IPS-11a (cell line): ENCODE data around the gene QPCT.
"Not testable (repeated sequence)": the region's sequence is repeated elsewhere in the genome, so short reads cannot be mapped to it uniquely, and the experiment has no call there.

Experiments used
- H3K4me3 ChIP-seq: one replicate; pipeline ENCODE4 v1.5.1; 2013; ENCODE audit warnings: low read depth, low read length, control low read depth

The QPCT gene

GRCh38 chr2:37357069-37357468 is 12.6 kb downstream of the QPCT start:
- H3K4me3 ChIP-seq = no peak overlapping the region

DNA sequence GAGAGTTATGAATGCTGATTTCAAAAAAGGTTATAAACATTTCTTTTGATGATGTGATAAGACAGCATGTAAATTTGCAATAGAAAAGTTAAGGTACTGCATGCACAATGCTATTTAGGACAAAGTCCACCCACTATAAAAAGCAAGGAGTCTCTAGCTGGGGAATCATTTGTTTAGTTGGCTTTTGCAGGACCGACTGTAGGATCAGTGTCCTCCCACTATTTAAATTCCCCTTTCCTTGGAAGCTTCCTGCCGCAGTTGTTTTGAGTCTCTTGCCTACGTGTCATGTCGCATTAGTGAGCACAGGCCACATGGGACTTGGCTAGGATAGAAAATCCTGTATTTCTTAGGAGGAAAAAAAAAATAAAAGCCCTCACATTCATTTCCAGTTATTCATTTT is 13.1 kb downstream of the QPCT start:
- H3K4me3 ChIP-seq = no peak overlapping the region

DNA sequence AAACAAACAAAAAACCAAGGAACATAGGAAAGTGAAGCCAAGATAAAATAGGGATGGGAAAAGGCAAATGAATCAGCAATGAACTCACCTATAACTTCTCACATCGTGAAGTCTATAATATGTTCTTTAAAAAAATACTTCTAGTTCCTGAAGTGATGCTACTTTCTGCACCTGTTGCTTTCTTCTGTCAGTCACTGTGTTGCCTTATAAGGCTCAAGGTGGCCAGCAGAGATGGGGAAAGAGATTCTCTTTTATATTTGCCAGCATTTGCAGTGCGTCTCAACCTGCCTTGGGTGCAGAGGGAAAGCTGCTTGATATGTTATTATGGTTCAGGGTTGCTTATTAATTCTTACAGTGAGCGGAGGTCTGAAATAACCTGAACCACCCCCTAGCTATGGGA is 14.0 kb downstream of the QPCT start:
- H3K4me3 ChIP-seq = no peak overlapping the region

- no peak overlapping the region for H3K4me3 ChIP-seq
These were observed 16.9 kb downstream of the QPCT start for GRCh38 chr2:37361216-37361815.

DNA sequence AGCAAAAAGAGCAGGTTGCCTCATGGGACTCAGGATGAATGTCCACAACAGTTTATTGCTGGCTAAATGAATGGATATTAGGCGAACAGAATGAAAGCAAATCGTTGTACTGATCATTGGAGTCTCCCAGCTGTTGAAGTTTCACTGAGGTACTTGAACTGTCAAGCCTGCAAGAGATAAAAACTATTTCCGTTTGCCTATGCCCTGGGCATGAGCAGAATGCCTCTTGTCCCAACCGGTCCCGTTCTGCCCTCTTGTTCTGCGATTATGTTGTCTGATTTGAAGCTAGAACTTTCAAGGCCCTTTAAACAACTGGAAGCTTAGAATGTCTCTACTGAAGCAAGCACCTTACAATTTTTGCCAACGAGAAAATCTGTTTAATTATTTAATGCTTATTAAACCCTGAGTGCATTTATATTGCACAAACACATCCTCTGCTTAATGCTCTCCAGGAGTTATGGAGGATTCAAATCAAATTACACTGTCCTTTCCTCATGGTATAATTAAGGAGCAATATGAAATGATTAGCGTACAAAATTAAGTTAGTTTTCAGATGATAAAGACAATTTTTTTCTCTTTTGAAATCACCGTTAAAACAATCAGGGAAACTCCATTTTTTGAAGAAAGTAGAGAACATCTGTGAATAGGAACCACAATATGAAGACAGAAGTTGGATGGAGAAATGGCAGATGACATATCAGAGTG is 17.7 kb downstream of the QPCT start:
- no peak overlapping the region for H3K4me3 ChIP-seq

DNA sequence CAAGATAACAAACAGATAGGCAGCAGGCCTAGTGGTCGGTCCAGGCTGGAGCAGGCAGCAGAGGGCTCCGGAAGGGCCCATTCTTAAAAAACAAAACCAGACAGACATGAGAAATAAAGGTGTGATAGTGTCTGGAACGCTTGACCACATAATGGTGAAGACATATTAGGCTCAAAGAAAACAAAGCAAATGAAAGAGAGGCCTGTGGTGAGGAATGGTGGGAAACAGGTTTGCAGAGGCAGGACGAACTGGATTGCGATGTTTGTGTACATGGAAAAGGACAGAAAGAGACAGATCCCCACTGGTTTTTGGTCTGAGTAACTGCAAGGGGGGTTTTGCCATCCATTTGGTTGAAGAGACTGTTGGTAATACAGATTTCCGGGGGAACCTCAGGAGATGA is 19.9 kb downstream of the QPCT start:
- H3K4me3 ChIP-seq = no peak overlapping the region

DNA sequence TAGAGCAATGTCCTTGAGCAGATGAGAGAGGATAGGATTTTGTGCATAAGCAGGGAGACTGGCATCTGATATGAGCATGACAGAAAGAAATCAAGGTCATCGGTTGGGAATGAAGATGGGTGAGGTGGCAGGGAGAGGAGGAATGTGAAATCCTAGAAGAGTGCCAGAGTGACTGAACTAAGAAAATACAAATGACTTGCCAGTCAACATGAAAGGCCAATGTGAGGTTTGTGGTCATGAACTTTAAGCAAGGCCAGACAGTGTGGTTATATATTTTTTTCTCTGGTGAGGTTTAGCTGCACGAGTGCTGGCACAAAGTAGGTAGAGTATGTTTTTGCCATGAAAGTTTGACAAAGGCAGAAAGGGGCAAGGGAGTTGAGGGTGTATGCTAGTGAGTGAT is 21.2 kb downstream of the QPCT start:
- H3K4me3 ChIP-seq = no peak overlapping the region

GRCh38 chr2:37366773-37367172 is 22.3 kb downstream of the QPCT start:
- no peak overlapping the region for H3K4me3 ChIP-seq

DNA sequence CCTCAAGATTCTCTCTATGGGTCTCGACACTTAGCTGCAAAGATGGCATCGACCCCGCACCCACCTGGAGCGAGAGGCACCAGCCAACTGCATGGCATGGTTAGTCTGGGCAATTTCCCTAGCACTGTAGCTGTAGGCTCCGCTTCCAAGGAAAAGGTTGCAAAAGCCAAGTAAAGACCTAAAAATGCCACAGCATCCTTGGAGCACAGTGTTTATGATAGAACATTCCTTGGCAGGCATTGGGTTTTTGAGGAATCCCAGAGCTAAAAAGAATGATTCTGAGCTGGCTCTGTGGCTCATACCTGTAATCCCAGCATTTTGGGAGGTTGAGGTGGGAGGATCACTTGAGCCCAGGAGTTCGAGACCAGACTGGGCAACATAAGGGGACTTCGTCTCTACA is 22.9 kb downstream of the QPCT start:
- H3K4me3 ChIP-seq = no peak overlapping the region

DNA sequence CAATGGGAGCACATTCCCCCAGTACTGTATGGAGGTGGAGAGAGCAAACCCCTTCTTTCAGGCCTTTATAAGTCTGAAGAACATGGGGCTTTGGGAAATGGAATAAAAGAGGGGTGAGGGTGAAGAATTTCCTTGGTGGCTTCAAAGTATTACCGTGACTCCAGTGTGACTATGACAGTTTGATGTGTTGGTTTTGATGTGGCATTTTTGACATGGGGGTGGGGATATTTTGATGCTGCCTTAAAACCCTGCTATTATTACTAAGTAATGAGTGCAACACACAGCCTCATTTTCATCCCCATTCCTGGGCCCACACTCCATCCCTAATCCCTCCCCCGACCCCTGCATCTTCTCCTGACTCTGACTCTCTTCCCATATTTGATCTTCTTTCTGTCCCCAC is 23.6 kb downstream of the QPCT start:
- no peak overlapping the region for H3K4me3 ChIP-seq

- no peak overlapping the region for H3K4me3 ChIP-seq
These were observed 26.2 kb downstream of the QPCT start for GRCh38 chr2:37370666-37371065.

DNA sequence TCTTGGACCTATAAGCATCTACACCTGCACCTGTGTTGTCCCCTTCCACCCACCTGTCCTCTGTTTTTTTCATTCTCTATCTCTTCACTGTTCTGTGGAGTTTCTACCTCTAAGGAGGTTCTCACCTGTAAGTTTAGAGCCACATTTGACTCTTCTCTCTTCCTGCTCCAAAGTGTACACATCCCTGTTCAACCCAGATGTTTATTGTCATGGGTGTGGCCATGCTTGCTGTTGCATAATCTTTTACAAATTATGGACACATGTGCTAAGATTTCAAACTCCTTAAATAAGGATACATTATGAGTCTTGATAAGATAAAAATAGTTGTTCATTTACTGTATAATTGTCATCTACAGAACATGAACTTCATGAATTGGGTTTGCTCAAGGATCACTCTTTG is 27.6 kb downstream of the QPCT start:
- no peak overlapping the region for H3K4me3 ChIP-seq

- H3K4me3 ChIP-seq = no peak overlapping the region
These were observed 31.4 kb downstream of the QPCT start for GRCh38 chr2:37375741-37376288.

- H3K4me3 ChIP-seq = no peak overlapping the region
These were observed 32.2 kb downstream of the QPCT start for GRCh38 chr2:37376421-37377186.

- no peak overlapping the region for H3K4me3 ChIP-seq
These were observed 32.7 kb downstream of the QPCT start for GRCh38 chr2:37377187-37377532.

- no peak overlapping the region for H3K4me3 ChIP-seq
These were observed 34.0 kb downstream of the QPCT start for GRCh38 chr2:37378411-37378810.

DNA sequence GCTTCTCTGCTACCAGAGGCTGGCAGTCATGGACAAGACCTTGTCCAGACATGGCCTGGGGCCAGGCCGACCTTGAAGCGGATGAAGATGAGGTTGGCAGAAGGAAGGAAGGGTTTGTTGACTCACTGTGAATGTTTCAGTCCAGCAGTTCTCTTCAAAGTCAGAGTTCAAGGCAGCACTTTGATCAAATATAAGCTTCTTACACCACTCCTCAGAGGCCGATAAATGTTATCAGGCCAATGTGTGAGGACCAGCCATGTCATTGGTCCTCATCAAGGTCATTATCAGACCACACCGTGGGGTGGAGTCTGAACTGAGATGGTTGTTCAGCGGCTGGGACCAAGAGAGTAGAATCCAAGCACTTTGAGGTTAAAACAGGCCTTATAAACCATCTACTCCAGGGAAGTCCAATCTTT is 35.5 kb downstream of the QPCT start:
- no peak overlapping the region for H3K4me3 ChIP-seq

GRCh38 chr2:37380787-37381186 is 36.4 kb downstream of the QPCT start:
- H3K4me3 ChIP-seq = not testable (repeated sequence)

DNA sequence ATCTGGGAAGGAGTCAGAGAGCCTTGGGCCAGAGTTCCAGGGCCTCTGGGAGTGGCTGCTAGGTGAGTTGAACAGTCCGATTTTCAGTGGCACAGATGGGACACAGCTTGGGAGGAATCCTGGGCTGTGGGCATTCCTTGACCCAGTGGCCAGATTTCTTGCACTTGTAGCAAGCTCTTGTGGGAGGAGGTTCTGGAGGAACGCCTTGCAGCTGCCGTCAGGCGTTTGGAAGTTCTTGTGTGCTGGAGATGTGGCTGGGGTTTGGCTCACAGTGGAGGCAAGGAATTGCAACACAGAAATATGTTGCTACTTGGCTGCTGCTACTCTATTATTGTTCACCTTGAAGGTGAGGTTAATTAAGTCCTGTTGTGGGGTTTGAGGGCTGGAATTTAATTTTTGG is 39.8 kb downstream of the QPCT start:
- H3K4me3 ChIP-seq = not testable (repeated sequence)

DNA sequence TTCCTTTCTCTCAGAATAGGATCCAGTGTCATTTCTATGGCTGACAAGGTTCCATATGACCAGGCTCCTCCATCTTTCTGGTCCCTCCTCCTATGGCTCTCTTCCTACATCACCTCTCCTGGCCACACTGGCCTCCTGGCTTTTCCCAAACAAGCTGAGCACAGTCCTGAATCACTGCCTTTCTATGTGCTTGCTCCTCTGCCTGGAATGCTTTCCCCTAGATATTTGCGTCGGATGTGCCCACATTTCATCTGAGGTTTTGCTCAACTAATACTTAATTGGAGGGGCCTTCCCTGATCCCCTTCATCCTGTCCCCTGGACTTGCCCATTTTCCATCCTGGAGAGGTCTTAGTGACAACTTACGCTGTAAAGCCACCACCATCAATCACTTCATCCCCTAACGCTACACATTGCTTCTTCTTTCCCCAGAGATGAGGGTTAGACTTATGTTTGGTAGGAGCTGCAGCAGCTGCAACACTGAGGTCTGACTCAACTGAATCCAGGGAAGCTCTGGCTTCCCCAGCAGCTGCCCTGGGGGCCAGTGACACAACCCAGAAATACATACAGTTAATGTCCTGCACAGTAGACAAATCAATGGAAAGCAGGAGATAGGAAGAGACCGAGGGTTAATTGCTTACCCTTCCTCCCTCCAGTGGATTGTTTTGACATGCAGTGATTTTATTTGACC is 42.9 kb downstream of the QPCT start:
- no peak overlapping the region for H3K4me3 ChIP-seq

GRCh38 chr2:37388074-37388473 is 43.6 kb downstream of the QPCT start:
- no peak overlapping the region for H3K4me3 ChIP-seq
